T1000 (cell line): ENCODE data around the gene ERICH4.
"Not testable (repeated sequence)": the region's sequence is repeated elsewhere in the genome, so short reads cannot be mapped to it uniquely, and the experiment has no call there.

Experiments
- DNase-seq: peaks from one replicate; lab custom pipeline; 2025; ENCODE audit warnings: mixed read lengths; lab: John Stamatoyannopoulos, UW

Gene ERICH4

GRCh38 chr19:41435376-41435775, 7.6 kb upstream of the ERICH4 start:
- not testable (repeated sequence) for DNase-seq

GRCh38 chr19:41435936-41436673, 6.9 kb upstream of the ERICH4 start:
- no peak for DNase-seq

GRCh38 chr19:41436674-41436951, 6.3 kb upstream of the ERICH4 start:
- DNase-seq = no peak

- no peak for DNase-seq
Measured at GRCh38 chr19:41437944-41438574, 4.9 kb upstream of the ERICH4 start.

GRCh38 chr19:41439441-41440222, 3.3 kb upstream of the ERICH4 start, which contains the start of gene DMAC2:
Gene DMAC2 (minus strand): TSS chr19:41439912. CDS start chr19:41439899, 13 bp downstream.
- DNase-seq = peak; percentile 88

GRCh38 chr19:41441321-41441945, 1.5 kb upstream of the ERICH4 start:
- DNase-seq = no peak

GRCh38 chr19:41443813-41444455, 978 bp downstream of the ERICH4 start:
- no peak for DNase-seq

GRCh38 chr19:41445575-41445974, 2.6 kb downstream of the ERICH4 start:
- DNase-seq = no peak

GRCh38 chr19:41447732-41448332, 4.9 kb downstream of the ERICH4 start:
- DNase-seq = no peak

GRCh38 chr19:41449079-41449864, 6.3 kb downstream of the ERICH4 start:
- DNase-seq = peak; percentile 34

GRCh38 chr19:41449865-41450178, 6.9 kb downstream of the ERICH4 start:
- DNase-seq = no peak

- DNase-seq = no peak
Measured at GRCh38 chr19:41452584-41453275, 9.8 kb downstream of the ERICH4 start.

GRCh38 chr19:41455936-41456335, 13.0 kb downstream of the ERICH4 start:
- no peak for DNase-seq

- DNase-seq = no peak
Measured at GRCh38 chr19:41456342-41456918, 13.5 kb downstream of the ERICH4 start.

- DNase-seq = no peak
Measured at GRCh38 chr19:41457241-41457640, 14.3 kb downstream of the ERICH4 start.

- DNase-seq = no peak
Measured at GRCh38 chr19:41462497-41462896, 19.5 kb downstream of the ERICH4 start.

- not testable (repeated sequence) for DNase-seq
Measured at GRCh38 chr19:41463257-41464256, 20.6 kb downstream of the ERICH4 start.

- DNase-seq = no peak
Measured at GRCh38 chr19:41476583-41476982, 33.6 kb downstream of the ERICH4 start.

GRCh38 chr19:41478171-41478570, 35.2 kb downstream of the ERICH4 start:
- DNase-seq = no peak
